ENCODE data around the gene MAP4K5. TPM values are rescaled to one million over a fixed set of nuclear protein-coding genes. Genes with fewer than 3 reads are reported as not detected.

Gene MAP4K5
- total and polyA plus RNA-seq, 12 donors = 7.1 to 19.8 (median 11.2) TPM

DNA sequence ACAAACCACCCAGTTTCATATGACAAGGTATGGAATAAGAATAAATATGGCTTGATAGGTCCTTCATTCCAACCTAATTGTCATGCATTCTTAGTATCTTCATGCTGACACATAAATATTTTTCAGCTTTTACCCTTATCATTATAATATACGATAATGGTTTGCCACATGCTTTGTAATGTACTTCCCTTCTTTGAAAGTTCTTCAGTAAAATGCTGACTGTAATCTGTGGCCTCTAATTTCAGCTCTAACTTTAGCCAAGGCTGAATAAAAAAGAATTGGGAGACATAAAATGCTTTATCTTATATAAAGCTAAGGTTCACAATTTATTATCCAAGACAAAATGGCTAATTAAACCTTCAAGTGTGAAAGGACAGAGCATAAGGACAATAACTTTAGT, 2.6 kb upstream of the MAP4K5 start:
- intact Hi-C loops (cut with DNase I) = loop anchor here in 4 of 10 donors (2.0 to 5.0 kb wide), 5 partner anchors 193 to 303 kb away; partner anchors contain the start of gene SOS2 (in 1 of the 4)
- no peak overlapping the region for H3K27ac ChIP-seq
- no peaks in the 10 kb centered on the region for H3K36me3 ChIP-seq
- ATAC-seq = no peak
- DNase-seq = no peak
- WGBS, 2 donors = 69 to 78% methylated on average over 1 of the region's 1 CpG
- no peak overlapping the region for H3K4me3 ChIP-seq
- no peaks in the 10 kb centered on the region for H3K9me3 ChIP-seq
- no peaks in the 10 kb centered on the region for H3K27me3 ChIP-seq
- TF ChIP-seq, protein P1, sequence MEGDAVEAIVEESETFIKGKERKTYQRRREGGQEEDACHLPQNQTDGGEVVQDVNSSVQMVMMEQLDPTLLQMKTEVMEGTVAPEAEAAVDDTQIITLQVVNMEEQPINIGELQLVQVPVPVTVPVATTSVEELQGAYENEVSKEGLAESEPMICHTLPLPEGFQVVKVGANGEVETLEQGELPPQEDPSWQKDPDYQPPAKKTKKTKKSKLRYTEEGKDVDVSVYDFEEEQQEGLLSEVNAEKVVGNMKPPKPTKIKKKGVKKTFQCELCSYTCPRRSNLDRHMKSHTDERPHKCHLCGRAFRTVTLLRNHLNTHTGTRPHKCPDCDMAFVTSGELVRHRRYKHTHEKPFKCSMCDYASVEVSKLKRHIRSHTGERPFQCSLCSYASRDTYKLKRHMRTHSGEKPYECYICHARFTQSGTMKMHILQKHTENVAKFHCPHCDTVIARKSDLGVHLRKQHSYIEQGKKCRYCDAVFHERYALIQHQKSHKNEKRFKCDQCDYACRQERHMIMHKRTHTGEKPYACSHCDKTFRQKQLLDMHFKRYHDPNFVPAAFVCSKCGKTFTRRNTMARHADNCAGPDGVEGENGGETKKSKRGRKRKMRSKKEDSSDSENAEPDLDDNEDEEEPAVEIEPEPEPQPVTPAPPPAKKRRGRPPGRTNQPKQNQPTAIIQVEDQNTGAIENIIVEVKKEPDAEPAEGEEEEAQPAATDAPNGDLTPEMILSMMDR (IDR thresholded peaks at IDR 0.05) = no peak
- peaks cover 0 to 28% (median 20%) of the 10 kb centered on the region in 9 donors for H3K4me1 ChIP-seq

DNA sequence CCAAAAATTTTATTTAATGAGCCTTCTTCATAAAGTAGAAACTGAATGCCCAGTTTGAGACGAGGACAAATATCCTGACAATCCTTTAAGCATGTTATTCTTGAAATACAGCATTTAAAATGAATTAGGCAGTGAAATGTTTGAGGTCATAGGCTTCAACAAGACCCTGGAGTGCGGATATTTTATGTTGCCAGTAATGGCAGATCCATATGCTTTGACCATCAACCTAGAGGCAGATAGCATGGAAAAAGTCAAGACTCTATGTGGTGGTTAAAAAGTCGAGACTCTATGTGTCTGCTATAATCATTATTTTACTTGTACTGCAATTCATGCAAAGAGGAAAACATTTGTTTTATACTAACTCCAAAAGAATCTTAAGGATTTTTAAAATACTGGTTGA, 2.0 kb upstream of the MAP4K5 start:
- Histone ChIP-seq H3K27me3 (no peaks in the 10 kb centered on the region), H3K27ac (no peak overlapping the region), H3K4me1 (peaks cover 0 to 34% (median 25%) of the 10 kb centered on the region in 9 donors), H3K9me3 (no peaks in the 10 kb centered on the region), H3K4me3 (no peak overlapping the region), H3K36me3 (no peaks in the 10 kb centered on the region)
- 70 to 81% methylated on average over 3 of the region's 3 CpGs for WGBS, 2 donors
- intact Hi-C loops (cut with DNase I) = loop anchor here in 4 of 10 donors (2.0 to 5.0 kb wide), 5 partner anchors 192 to 302 kb away; partner anchors contain the start of gene SOS2 (in 1 of the 4)
- TF ChIP-seq, protein P1 (IDR thresholded peaks at IDR 0.05) = no peak
- ATAC-seq (no peak), DNase-seq (no peak)

DNA sequence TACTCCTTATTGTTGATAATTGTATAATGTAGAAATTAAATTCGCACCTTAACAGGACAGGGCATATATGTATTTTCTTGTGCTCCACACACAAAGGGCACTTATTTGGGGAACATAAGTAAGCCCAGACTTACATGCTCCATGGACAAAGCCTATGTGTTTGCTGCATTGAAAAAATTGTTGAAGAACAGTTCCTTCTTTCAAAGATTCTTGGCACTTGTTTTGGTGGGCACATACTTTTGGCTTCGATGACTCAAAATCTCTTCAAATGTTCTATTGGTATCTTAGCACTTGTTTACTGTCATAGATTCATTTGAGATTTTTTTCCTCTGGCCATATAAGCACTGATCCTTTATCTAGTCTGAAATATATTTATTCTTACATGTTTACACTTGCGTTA, 1.4 kb upstream of the MAP4K5 start:
- ATAC-seq (no peak), DNase-seq (no peak)
- peaks cover 0 to 4% (median 0%) of the 10 kb centered on the region in 9 donors for H3K36me3 ChIP-seq
- 91 to 93% methylated on average over 3 of the region's 3 CpGs for WGBS, 2 donors
- H3K27me3 ChIP-seq = no peaks in the 10 kb centered on the region
- intact Hi-C loops (cut with DNase I) = loop anchor here in 7 of 10 donors (2.0 to 5.0 kb wide), 6 partner anchors 192 to 302 kb away; partner anchors contain the start of gene SOS2 (in 1 of the 7)
- peaks cover 0 to 40% (median 28%) of the 10 kb centered on the region in 9 donors for H3K4me1 ChIP-seq
- no peak overlapping the region for H3K4me3 ChIP-seq
- no peaks in the 10 kb centered on the region for H3K9me3 ChIP-seq
- H3K27ac ChIP-seq = peak overlapping the region in 1 of 10 donors; percentile 96
- TF ChIP-seq, protein P1 (IDR thresholded peaks at IDR 0.05) = no peak

DNA sequence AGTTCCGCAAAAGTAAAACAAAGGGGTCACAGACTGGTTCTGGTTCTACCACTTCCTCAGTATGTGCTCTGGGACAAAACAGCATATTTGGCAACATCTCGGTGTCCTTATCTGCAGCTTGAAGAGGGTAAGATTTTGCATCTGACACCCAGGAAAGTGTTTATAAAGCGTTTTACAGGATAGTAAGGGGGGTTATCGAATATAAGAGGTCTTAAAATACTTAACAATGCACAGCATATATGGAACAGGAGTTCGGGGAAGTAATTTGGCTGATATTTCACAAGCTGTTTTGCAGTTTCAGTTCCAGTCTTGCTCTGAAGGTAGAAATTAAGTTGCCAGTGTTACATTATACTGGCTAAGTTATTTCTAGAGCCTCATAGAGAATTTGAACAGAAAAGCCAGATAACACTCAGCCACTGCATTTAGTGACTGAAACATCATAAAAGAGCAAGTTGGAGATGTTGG, 904 bp upstream of the MAP4K5 start:
- DNase-seq (no peak), ATAC-seq (no peak)
- Histone ChIP-seq H3K27me3 (no peaks in the 10 kb centered on the region), H3K4me3 (peak overlapping the region in 7 of 10 donors; percentile 87 to 97 (median 93)), H3K27ac (peak overlapping the region in 2 of 10 donors; percentile 95 to 96), H3K36me3 (peaks cover 0 to 4% (median 0%) of the 10 kb centered on the region in 9 donors), H3K9me3 (no peaks in the 10 kb centered on the region), H3K4me1 (peaks cover 0 to 42% (median 28%) of the 10 kb centered on the region in 9 donors)
- TF ChIP-seq, protein P1 (IDR thresholded peaks at IDR 0.05) = no peak
- WGBS, 2 donors = 34 to 36% methylated on average over 5 of the region's 5 CpGs
- intact Hi-C loops (cut with DNase I) = loop anchor here in 6 of 10 donors (2.0 to 5.0 kb wide), 6 partner anchors 191 to 301 kb away; partner anchors contain the start of gene SOS2 (in 1 of the 6)

All from heart right ventricle (tissue), 16 donors.